ENCODE data around the gene PIM1.
A peak's percentile ranks its signal among the peaks of the same experiment; 100 is the strongest.
"Not testable (repeated sequence)": the region's sequence is repeated elsewhere in the genome, so short reads cannot be mapped to it uniquely, and the experiment has no call there.

The PIM1 gene

GRCh38 chr6:37171970-37172812 is 2.2 kb downstream of the PIM1 start:
- peak; percentile 87 for DNase-seq

DNA sequence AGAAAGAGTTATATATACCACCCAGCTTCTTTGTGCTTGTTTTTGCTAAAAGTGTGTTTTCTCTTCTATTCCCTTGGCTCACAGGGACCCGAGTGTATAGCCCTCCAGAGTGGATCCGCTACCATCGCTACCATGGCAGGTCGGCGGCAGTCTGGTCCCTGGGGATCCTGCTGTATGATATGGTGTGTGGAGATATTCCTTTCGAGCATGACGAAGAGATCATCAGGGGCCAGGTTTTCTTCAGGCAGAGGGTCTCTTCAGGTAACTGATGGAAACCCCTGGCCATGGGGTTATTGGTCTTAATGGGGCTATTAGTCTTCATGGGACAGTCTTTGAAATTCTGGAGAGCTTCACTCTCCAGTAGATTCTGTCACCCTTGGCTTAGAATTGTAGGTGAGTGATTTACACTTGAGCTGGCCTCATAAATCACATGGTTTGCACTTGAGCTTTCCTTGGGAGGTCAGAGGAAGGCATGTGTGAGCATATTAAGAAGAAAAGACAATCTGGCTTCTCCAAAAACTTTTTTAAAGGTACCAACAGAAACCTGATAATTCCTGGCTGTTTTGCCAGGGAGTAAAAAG is 3.0 kb downstream of the PIM1 start:
- DNase-seq, result no peak

DNA sequence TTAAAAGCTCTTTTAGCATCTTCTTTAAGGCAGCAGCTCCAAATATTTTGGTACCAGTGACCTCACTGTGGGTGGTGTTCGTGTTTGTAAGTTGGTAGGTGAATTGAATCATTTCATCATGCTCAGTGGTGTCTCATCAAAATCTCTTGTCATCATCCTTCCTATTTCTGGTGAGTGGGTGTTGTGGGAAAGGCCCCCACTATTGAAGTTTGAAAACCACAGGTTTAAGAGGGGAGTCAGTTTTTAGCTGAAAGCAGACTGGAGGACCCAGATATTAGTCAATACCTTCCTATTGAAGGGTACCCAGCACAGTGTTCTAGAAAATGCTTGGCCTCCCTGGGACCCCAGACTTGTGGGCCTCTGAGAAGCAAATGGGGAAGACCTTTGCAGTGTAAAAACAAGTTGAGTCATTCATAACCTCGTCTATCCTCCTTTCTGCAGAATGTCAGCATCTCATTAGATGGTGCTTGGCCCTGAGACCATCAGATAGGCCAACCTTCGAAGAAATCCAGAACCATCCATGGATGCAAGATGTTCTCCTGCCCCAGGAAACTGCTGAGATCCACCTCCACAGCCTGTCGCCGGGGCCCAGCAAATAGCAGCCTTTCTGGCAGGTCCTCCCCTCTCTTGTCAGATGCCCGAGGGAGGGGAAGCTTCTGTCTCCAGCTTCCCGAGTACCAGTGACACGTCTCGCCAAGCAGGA is 3.7 kb downstream of the PIM1 start:
- no peak for DNase-seq

- no peak for DNase-seq
Observed at GRCh38 chr6:37174196-37174514, 4.2 kb downstream of the PIM1 start.

GRCh38 chr6:37174515-37175331 is 4.8 kb downstream of the PIM1 start:
- DNase-seq, result no peak

GRCh38 chr6:37175332-37176267 is 5.6 kb downstream of the PIM1 start:
- no peak for DNase-seq

DNA sequence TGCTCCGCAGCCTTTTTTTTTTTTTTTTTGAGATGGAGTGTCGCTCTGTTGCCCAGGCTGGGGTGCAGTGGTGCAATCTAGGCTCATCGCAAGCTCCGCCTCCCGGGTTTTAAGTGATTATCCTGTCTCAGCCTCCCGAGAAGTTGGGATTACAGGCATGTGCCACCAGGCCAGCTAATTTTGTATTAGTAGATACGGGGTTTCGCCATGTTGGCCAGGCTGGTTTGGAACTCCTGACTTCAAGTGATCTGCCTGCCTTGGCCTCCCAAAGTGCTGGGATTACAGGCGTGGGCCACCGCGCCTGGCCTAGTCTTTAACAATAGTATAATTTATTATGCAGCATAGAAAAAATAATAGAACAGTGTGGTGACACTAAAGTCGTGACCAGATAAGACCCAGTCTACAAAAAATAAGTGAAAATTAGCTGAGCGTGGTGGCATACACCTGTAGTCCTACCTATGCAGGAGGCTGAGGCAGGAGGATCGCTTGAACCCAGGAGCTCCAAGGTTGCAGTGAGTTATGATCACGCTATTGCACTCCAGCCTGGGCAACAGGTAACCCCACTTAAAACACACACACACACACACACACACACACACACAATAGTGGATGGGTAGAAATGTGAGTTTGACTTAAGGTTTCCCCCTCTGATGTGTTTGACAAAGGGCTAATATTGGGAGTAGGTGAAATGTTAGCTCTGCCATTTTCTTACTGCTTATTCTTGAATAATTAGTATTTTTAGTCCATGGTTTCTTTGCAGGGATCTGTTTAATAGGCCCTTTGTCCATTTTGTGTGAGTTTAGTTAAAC is 6.5 kb downstream of the PIM1 start:
- DNase-seq, result no peak

- DNase-seq, result no peak
Observed at GRCh38 chr6:37177077-37177934, 7.4 kb downstream of the PIM1 start.

GRCh38 chr6:37177935-37178517 is 8.1 kb downstream of the PIM1 start:
- no peak for DNase-seq

GRCh38 chr6:37180075-37180474 is 10.1 kb downstream of the PIM1 start:
- DNase-seq, result no peak

DNA sequence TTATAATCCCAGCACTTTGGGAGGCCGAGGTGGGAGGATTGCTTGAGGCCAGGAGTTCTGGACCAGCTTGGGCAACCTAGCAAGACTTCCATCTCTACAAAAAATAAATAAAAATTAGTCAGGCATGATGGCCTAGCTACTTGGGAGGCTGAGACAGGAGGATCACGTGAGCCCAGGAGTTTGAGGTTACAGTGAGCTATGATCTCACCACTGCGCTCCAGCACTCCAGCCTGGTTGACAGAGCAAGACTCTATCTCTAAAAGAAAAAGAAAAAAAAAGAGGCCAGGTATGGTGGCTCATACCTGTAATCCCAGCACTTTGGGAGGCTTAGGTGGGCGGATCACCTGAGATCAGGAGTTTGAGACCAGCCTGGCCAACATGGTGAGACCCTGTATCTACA is 10.7 kb downstream of the PIM1 start:
- DNase-seq, result not testable (repeated sequence)

GRCh38 chr6:37182736-37183590 is 13.0 kb downstream of the PIM1 start:
- DNase-seq, result no peak

DNA sequence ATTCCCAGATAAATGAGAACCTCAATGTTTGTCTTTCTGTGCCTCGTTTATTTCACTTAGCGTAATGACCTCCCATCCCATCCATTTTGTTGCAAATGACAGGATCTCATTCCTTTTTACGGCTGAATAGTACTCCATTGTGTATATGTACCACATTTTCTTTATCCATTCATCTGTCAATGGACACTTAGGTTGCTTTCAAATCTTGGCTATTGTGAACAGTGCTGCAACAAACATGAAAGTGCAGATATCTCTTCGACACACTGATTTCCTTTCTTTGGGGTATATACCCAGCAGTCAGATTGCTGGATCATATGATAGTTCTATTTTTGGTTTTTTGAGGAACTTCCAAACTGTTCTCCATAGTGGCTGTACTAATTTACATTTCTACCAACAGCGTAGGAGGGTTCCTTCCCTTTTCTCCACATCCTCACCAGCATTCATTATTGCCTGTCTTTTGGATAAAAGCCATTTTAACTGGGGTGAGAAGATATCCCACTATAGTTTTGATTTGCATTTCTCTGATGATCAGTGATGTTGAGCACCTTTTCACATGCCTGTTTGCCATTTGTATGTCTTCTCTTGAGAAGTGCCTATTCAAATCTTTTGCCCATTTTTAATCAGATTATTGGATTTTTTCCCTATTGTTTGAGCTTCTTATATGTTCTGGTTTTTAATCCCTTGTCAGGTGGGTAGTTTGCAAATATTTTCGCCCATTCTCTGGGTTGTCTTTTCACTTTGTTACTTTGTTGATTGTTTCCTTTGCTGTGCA is 16.2 kb downstream of the PIM1 start:
- not testable (repeated sequence) for DNase-seq

DNA sequence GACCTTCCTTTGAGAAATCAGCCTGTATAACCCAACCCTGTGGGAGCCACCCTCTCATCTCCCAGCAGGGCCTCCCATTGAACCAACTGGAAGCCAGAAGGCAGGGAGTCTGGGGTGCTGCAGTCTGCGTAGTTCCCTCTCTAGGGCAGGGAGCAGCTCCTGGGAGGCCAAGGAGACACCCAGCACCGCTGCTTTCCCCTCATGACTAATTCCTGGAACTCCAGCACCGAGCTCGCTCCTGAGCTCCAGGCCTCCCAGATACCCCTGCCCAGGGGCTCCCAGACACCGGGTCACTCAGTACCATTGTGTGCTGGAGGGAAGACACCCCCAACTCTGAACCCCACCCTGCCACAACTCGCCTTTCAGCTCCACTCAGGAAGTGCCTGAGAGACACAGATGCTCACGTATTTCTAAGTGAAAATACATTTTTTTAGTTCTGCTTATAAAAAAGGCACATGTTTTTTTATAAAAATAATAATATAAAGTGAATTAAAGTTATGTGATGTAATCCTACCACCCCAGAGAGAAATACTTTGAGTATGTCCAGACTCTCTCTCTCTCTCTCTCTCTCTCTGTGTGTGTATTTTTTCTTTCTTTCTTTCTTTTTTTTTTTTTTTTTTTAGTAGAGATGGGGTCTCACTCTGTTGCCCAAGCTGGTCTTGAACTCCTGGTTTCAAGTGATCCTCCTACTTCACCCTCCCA is 17.5 kb downstream of the PIM1 start:
- no peak for DNase-seq

DNA sequence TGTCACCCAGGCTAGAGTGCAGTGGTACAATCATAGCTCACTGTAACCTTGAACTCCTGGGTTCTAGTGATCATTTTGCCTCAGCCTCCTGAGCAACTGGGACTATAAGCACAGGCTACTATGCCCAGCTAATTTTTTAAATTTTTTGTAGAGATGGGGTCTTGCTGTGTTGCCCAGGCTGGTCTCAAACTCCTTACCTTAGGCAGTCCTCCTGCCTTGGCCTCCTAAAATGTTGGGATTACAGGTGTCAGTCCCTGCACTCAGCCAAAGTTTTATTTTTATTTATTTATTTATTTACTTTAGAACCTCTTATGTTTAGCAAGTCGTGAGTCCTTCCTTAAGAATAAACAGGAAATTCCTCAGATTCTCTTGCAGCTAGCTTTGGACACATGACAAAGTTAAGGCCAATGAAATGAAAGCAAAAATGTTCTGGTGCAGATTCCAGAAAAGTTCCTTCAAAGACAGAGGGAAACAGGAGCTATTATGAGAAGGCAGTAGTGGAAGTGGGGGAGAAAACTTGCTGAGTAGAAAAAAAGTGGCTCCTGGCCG is 19.1 kb downstream of the PIM1 start:
- DNase-seq, result no peak

DNA sequence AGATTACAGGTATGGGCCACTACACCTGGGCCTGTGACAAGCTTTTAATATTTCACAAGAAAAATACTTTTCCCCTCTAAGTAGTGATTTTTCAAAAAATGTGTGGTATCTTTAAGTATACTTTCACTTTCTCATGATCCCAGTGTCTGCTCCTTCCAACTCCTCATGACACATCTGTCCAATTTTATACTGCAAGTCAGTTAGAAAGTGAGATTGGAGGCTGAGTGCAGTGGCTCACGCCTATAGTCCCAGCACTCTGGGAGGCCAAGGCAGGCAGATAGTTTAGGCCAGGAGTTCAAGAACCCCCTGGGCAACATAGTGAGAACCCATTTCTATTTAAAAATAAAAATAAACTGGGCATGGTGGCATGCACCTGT is 20.2 kb downstream of the PIM1 start:
- no peak for DNase-seq

- DNase-seq, result no peak
Observed at GRCh38 chr6:37192666-37193065, 22.7 kb downstream of the PIM1 start.
